ENCODE measurements around the gene ERP27. TPM values are rescaled to one million over a fixed set of nuclear protein-coding genes. Genes with fewer than 3 reads are reported as not detected.
A peak's percentile ranks its signal among the peaks of the same experiment; 100 is the strongest.

The ERP27 gene
- polyA plus RNA-seq, 2 of the 4 experiments (the other 2 are of a cell fraction): 0.09 to 0.28 TPM

DNA sequence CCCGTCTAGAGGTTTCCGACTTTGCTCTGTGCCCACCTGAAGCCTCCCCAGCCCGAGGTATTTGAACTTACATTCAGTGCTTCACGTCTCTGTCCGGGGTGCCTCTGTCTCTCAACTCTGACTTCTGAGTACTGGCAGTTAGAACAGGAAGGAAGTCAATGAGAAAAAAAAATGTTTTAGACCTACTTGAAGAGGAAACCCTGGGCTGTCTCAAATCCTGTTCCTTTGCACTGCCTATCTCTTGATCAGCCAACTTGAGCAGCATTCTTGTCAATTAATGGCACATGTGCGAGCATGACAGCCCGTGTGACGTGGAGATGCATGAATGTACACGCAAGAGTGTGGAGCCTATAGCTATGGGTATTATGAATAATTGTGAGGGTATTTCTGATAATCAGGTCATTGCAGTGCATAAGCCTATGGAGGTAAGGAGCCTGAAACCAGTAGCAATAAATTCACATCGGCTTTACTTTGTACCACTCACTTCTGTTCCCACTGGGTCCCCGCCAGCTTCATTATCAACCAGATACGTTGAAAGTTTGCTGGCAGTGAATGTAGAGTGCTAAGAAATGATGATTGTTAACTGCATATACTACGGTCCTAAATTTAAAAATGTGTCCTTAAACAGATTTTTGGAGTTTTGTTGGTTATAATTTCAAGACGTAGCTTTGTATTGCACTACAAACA, 23.3 kb upstream of the ERP27 start, which contains the start of gene ARHGDIB (continued):
- TF ChIP-seq, protein P1, sequence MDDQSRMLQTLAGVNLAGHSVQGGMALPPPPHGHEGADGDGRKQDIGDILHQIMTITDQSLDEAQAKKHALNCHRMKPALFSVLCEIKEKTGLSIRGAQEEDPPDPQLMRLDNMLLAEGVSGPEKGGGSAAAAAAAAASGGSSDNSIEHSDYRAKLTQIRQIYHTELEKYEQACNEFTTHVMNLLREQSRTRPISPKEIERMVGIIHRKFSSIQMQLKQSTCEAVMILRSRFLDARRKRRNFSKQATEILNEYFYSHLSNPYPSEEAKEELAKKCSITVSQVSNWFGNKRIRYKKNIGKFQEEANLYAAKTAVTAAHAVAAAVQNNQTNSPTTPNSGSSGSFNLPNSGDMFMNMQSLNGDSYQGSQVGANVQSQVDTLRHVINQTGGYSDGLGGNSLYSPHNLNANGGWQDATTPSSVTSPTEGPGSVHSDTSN (IDR thresholded peaks at IDR 0.05): no peak

DNA sequence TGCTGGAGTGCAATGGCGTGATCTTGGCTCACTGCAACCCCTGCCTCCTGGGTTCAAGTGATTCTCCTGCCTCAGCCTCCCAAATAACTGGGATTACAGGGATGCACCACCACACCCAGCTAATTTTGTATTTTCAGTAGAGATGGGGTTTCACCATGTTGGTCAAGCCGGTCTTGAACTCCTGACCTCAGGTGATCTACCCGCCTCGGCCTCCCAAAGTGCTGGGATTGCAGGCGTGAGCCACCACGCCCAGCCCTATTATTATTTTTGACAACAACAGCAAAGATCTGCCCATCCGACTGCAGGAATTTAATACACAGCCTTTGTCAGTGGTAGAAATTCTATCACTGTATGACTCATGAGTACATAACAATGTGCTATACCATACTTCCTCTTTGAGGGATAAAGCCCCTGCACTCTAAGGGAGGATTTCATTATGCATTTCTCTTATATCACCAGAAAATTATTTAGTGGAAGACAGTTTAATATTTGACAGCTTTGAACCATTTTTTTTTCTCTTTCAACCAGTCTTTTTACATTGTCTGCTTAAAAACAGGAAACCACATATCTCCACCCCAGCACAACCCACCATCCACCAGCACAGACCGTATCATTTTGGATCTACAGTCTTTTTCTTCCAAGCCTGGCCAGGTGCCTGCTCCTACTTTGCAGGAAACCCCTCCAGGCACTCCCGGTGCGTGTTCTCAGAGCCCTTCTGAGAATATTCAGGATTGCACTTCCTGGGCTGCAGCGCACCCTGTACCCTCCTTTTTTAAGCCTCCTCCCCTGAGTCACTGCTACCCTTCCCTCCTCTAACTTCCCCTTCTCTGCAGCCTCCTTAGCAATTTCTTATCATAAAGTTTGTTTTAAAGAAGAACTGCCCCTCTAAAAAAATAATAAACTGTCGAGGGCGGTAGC, 22.5 kb upstream of the ERP27 start:
- FAIRE-seq (no peak), ATAC-seq (peak in 1 of 2 experiments; percentile 65; a peak in 3 of 6 replicates), DNase-seq (ENCODE audit: low read depth in 1 of 2, low spot score in 1 of 2) (no peak)
- CTCF ChIA-PET: interaction anchor here (1.5 kb wide), 1 partner anchor 34 kb away, joined by 4 read pairs; no protein-coding TSS in a partner anchor
- WGBS (ENCODE audit: missing lambda C conversion rate): 63% methylated on average over 13 of the region's 13 CpGs
- POLR2A ChIA-PET: no interaction called here
- H3K27ac ChIP-seq: no peak overlapping the region
- H3K4me1 ChIP-seq: peaks cover 8% of the 10 kb centered on the region; the same call in 1 of the 3 replicates
- TF ChIP-seq, protein P2, sequence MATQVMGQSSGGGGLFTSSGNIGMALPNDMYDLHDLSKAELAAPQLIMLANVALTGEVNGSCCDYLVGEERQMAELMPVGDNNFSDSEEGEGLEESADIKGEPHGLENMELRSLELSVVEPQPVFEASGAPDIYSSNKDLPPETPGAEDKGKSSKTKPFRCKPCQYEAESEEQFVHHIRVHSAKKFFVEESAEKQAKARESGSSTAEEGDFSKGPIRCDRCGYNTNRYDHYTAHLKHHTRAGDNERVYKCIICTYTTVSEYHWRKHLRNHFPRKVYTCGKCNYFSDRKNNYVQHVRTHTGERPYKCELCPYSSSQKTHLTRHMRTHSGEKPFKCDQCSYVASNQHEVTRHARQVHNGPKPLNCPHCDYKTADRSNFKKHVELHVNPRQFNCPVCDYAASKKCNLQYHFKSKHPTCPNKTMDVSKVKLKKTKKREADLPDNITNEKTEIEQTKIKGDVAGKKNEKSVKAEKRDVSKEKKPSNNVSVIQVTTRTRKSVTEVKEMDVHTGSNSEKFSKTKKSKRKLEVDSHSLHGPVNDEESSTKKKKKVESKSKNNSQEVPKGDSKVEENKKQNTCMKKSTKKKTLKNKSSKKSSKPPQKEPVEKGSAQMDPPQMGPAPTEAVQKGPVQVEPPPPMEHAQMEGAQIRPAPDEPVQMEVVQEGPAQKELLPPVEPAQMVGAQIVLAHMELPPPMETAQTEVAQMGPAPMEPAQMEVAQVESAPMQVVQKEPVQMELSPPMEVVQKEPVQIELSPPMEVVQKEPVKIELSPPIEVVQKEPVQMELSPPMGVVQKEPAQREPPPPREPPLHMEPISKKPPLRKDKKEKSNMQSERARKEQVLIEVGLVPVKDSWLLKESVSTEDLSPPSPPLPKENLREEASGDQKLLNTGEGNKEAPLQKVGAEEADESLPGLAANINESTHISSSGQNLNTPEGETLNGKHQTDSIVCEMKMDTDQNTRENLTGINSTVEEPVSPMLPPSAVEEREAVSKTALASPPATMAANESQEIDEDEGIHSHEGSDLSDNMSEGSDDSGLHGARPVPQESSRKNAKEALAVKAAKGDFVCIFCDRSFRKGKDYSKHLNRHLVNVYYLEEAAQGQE (IDR thresholded peaks at IDR 0.05): no peak
- TF ChIP-seq, protein P3, sequence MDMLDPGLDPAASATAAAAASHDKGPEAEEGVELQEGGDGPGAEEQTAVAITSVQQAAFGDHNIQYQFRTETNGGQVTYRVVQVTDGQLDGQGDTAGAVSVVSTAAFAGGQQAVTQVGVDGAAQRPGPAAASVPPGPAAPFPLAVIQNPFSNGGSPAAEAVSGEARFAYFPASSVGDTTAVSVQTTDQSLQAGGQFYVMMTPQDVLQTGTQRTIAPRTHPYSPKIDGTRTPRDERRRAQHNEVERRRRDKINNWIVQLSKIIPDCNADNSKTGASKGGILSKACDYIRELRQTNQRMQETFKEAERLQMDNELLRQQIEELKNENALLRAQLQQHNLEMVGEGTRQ (IDR thresholded peaks at IDR 0.05): no peak
- no peak for TF ChIP-seq CHD2 (IDR thresholded peaks at IDR 0.05; ENCODE audit: low read length, partially characterized antibody)
- TF ChIP-seq FOSL2 (IDR thresholded peaks at IDR 0.05): no peak
- peak; percentile 19; the same call in 1 of the 2 replicates for TF ChIP-seq FOSL2 (CRISPR knock-in tag; IDR thresholded peaks at IDR 0.05)
- no peak for TF ChIP-seq KDM5A (IDR thresholded peaks at IDR 0.05)
- TF ChIP-seq, protein P4, sequence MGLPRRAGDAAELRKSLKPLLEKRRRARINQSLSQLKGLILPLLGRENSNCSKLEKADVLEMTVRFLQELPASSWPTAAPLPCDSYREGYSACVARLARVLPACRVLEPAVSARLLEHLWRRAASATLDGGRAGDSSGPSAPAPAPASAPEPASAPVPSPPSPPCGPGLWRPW (IDR thresholded peaks at IDR 0.05): no peak
- peak overlapping the region; percentile 32; the same call in 2 of the 3 replicates for H3K4me2 ChIP-seq
- H3K9me3 ChIP-seq: no peaks in the 10 kb centered on the region
- no peak overlapping the region for H3K4me3 ChIP-seq

DNA sequence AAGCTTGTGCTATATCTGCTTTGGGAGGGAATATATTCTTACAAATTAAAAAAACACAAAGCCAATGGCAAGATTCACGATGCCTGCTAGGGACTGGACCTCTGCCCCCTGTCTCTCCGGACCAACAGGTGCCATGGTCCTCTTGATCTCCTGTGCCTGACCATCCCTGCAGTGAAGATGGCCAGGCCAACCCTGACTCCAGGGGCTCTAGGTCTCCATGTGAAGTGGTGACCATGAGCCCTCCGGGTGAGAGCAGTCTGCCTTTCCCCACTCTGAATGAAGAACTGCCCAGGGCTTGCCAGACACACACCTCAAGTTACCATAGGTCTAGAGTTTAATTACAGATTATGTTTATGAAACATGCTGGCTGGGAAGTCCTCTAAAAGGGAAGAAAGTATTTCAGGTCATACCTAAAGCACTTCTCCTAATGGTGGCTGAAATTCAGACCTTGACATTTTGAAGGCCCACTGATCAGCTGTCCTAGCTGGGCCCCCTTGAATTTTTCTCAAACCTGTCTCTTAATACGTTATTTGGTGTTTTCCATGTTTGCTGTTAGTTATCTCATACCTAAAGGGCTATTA, 21.7 kb upstream of the ERP27 start:
- no peak overlapping the region for H3K27ac ChIP-seq
- ATAC-seq (no peak), FAIRE-seq (no peak), DNase-seq (ENCODE audit: low read depth in 1 of 2, low spot score in 1 of 2) (no peak)
- 88% methylated on average over 4 of the region's 4 CpGs for WGBS (ENCODE audit: missing lambda C conversion rate)
- no peak overlapping the region for H3K4me2 ChIP-seq
- H3K4me3 ChIP-seq: no peak overlapping the region
- H3K4me1 ChIP-seq: peaks cover 8% of the 10 kb centered on the region; the same call in 1 of the 3 replicates
- POLR2A ChIA-PET: no interaction called here
- TF ChIP-seq CBX8 (IDR thresholded peaks at IDR 0.05) (no peak), HDAC2 (IDR thresholded peaks at IDR 0.05) (no peak), SREBF2 (IDR thresholded peaks at IDR 0.05) (no peak), MAZ (IDR thresholded peaks at IDR 0.05; ENCODE audit: borderline replicate concordance, low read depth, low read length) (no peak)
- H3K9me3 ChIP-seq: no peaks in the 10 kb centered on the region
- CTCF ChIA-PET: no interaction called here

Data from A549 (cell line).